GM12878 (cell line): ENCODE data around the gene RPL27A.

Experiments
- EP300 ChIP-seq, 2 experiments: fragments of 150-350 bp in 1 of 2; IDR thresholded peaks; 2 replicates each; pipeline ENCODE4 v1.6.1; 2011 to 2012; ENCODE audit warnings: low read depth in 2 of 2, low read length in 2 of 2, borderline replicate concordance in 1 of 2, improper control_type of control experiment in 1 of 2, inconsistent platforms in 1 of 2; ENCODE audit not compliant: control insufficient read depth in 1 of 2
- HDAC6 ChIP-seq: fragments of 200-600 bp; sonication (generic); IDR thresholded peaks from one replicate; pipeline ENCODE4 v1.8.0; 2017; ENCODE audit warnings: antibody characterized with exemption; ENCODE audit not compliant: unreplicated experiment
- JUNB ChIP-seq: IDR thresholded peaks from 2 replicates; pipeline ENCODE4 v1.6.1; 2016; ENCODE audit warnings: antibody characterized with exemption, mild to moderate bottlenecking
- TF ChIP-seq, protein P1 (sequence below), 3 experiments: IDR thresholded peaks in 2 of 3; conservative IDR thresholded peaks in 1 of 3; 2 replicates each; pipeline ENCODE4 v1.5.1; 2011; ENCODE audit warnings: low read depth in 3 of 3, low read length in 3 of 3, mild to moderate bottlenecking in 3 of 3, control low read depth in 2 of 3, moderate library complexity in 2 of 3, inconsistent platforms in 1 of 3, mixed read lengths in 1 of 3; ENCODE audit not compliant: control insufficient read depth in 2 of 3, insufficient read depth in 1 of 3; ENCODE audit errors: extremely low read depth in 1 of 3

DNA sequence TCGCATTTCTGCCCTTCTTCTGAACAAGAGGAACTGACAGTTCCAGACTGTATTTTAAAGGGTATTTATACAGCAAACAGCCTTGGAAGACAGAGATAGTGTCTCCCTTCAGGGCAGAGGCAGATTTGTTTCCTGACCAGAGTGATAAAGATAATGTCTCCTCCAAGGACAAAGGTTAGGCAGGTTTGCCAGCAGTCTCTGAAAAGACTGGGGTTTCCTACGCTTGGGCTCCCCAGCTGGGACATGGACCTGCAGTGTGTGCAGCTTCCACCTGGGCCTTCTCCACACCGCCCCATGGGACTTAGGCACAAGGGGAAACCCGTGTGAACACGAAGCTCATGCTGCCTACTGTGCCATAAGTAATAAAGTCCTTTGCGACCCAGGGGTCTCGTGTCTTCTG lies 42.1 kb downstream of the RPL27A start:
- TF ChIP-seq, protein P1, sequence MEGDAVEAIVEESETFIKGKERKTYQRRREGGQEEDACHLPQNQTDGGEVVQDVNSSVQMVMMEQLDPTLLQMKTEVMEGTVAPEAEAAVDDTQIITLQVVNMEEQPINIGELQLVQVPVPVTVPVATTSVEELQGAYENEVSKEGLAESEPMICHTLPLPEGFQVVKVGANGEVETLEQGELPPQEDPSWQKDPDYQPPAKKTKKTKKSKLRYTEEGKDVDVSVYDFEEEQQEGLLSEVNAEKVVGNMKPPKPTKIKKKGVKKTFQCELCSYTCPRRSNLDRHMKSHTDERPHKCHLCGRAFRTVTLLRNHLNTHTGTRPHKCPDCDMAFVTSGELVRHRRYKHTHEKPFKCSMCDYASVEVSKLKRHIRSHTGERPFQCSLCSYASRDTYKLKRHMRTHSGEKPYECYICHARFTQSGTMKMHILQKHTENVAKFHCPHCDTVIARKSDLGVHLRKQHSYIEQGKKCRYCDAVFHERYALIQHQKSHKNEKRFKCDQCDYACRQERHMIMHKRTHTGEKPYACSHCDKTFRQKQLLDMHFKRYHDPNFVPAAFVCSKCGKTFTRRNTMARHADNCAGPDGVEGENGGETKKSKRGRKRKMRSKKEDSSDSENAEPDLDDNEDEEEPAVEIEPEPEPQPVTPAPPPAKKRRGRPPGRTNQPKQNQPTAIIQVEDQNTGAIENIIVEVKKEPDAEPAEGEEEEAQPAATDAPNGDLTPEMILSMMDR (IDR thresholded peaks at IDR 0.05 in 2 of 3, conservative IDR thresholded peaks at IDR 0.05 in 1 of 3; ENCODE audit: control insufficient read depth in 2 of 3, extremely low read depth in 1 of 3, insufficient read depth in 1 of 3, low read depth in 3 of 3, low read length in 3 of 3) = no peak
- TF ChIP-seq JUNB (no peak), HDAC6 (no peak), EP300 (IDR thresholded peaks at IDR 0.05; ENCODE audit: borderline replicate concordance in 1 of 2, control insufficient read depth in 1 of 2, low read depth in 2 of 2, low read length in 2 of 2) (no peak)
